HG03432 (cell line): Measurements from ENCODE around the gene MACROD2.
"Not testable (repeated sequence)": the region's sequence is repeated elsewhere in the genome, so short reads cannot be mapped to it uniquely, and the experiment has no call there.

Experiments
- ATAC-seq: cut with Tn5 transposase; IDR thresholded peaks from one replicate; pipeline ENCODE4 v1.9.1; 2021; ENCODE audit warnings: mild to moderate bottlenecking, moderate library complexity; ENCODE audit not compliant: unreplicated experiment

MACROD2 gene

GRCh38 chr20:15346657-15347280 is 1351.5 kb downstream of the MACROD2 start:
- ATAC-seq, result no peak

GRCh38 chr20:15359056-15359455 is 1363.7 kb downstream of the MACROD2 start:
- ATAC-seq, result no peak

GRCh38 chr20:15362849-15363248 is 1367.5 kb downstream of the MACROD2 start:
- ATAC-seq, result no peak

- ATAC-seq, result no peak
These were observed 1369.5 kb downstream of the MACROD2 start for GRCh38 chr20:15364781-15365180.

- ATAC-seq, result no peak
These were observed 1375.1 kb downstream of the MACROD2 start for GRCh38 chr20:15370370-15370769.

- no peak for ATAC-seq
These were observed 1379.4 kb downstream of the MACROD2 start for GRCh38 chr20:15374682-15375081.

- ATAC-seq, result no peak
These were observed 1380.5 kb downstream of the MACROD2 start for GRCh38 chr20:15375836-15376235.

GRCh38 chr20:15377603-15378002 is 1382.3 kb downstream of the MACROD2 start:
- not testable (repeated sequence) for ATAC-seq

- ATAC-seq, result no peak
These were observed 1382.8 kb downstream of the MACROD2 start for GRCh38 chr20:15378151-15378550.

GRCh38 chr20:15379681-15380296 is 1384.5 kb downstream of the MACROD2 start:
- ATAC-seq, result no peak

- ATAC-seq, result peak; percentile 69
These were observed 1385.5 kb downstream of the MACROD2 start for GRCh38 chr20:15380770-15381169.

- ATAC-seq, result no peak
These were observed 1391.9 kb downstream of the MACROD2 start for GRCh38 chr20:15387228-15387627.

GRCh38 chr20:15395457-15395856 is 1400.1 kb downstream of the MACROD2 start:
- no peak for ATAC-seq

- ATAC-seq, result no peak
These were observed 1400.7 kb downstream of the MACROD2 start for GRCh38 chr20:15396026-15396425.

GRCh38 chr20:15396900-15397299 is 1401.6 kb downstream of the MACROD2 start:
- ATAC-seq, result no peak

- ATAC-seq, result no peak
These were observed 1404.5 kb downstream of the MACROD2 start for GRCh38 chr20:15399781-15400180.

- no peak for ATAC-seq
These were observed 1410.8 kb downstream of the MACROD2 start for GRCh38 chr20:15406072-15406471.

- ATAC-seq, result no peak
These were observed 1416.5 kb downstream of the MACROD2 start for GRCh38 chr20:15411781-15412180.

- no peak for ATAC-seq
These were observed 1420.6 kb downstream of the MACROD2 start for GRCh38 chr20:15415908-15416307.

- ATAC-seq, result no peak
These were observed 1424.5 kb downstream of the MACROD2 start for GRCh38 chr20:15419856-15420255.

- ATAC-seq, result no peak
These were observed 1427.7 kb downstream of the MACROD2 start for GRCh38 chr20:15422966-15423365.

- no peak for ATAC-seq
These were observed 1444.2 kb downstream of the MACROD2 start for GRCh38 chr20:15439551-15439950.
